Activated T-helper 17 cell treated with anti-CD3 and anti-CD28 coated beads, Interleukin-2, amount 50 U/mL, for 72 hours (primary cell): ENCODE measurements around the gene KRIT1. TPM values are rescaled to one million over a fixed set of nuclear protein-coding genes. Genes with fewer than 3 reads are reported as not detected.

ENCODE experiments used
- ATAC-seq: fragments of 150-1000 bp; cut with Tn5 transposase; replicated peaks from 2 replicates; pipeline ENCODE4 v1.10.0; 2021; ENCODE audit warnings: mild to moderate bottlenecking, moderate library complexity
- H3K27ac Mint-ChIP-seq: one replicate; pipeline ENCODE4 v1.8.0; 2022; ENCODE audit warnings: mixed read lengths
- H3K27me3 Mint-ChIP-seq: one replicate; pipeline ENCODE4 v1.8.0; 2022; ENCODE audit warnings: mixed read lengths
- H3K36me3 Mint-ChIP-seq: one replicate; pipeline ENCODE4 v1.8.0; 2022; ENCODE audit warnings: low read depth, mild to moderate bottlenecking, mixed read lengths
- H3K4me1 Mint-ChIP-seq: one replicate; pipeline ENCODE4 v1.8.0; 2022; ENCODE audit warnings: mixed read lengths
- H3K4me3 Mint-ChIP-seq: one replicate; pipeline ENCODE4 v1.8.0; 2022; ENCODE audit warnings: mild to moderate bottlenecking, mixed read lengths
- H3K9me3 Mint-ChIP-seq: one replicate; pipeline ENCODE4 v1.8.0; 2022; ENCODE audit warnings: mixed read lengths
- total RNA-seq, 2 donors: library from RNA; stranded (reverse); gene quantifications; one replicate each; pipeline ENCODE4 v1.2.3, GENCODE V29; 2022

The KRIT1 gene
- total RNA-seq, 2 donors from 2014 or later = 33.2 to 40.6 TPM

GRCh38 chr7:92155108-92155739 is 90.5 kb downstream of the KRIT1 start:
- Mint-ChIP-seq H3K27me3 (no peaks in the 10 kb centered on the region), H3K36me3 (no peaks in the 10 kb centered on the region), H3K4me1 (no peaks in the 10 kb centered on the region), H3K9me3 (no peaks in the 10 kb centered on the region), H3K27ac (no peak overlapping the region), H3K4me3 (no peak overlapping the region)
- ATAC-seq = no peak

GRCh38 chr7:92150450-92151017 is 95.2 kb downstream of the KRIT1 start:
- Mint-ChIP-seq H3K27ac (no peak overlapping the region), H3K4me3 (no peak overlapping the region), H3K9me3 (no peaks in the 10 kb centered on the region), H3K27me3 (no peaks in the 10 kb centered on the region), H3K4me1 (no peaks in the 10 kb centered on the region), H3K36me3 (no peaks in the 10 kb centered on the region)
- ATAC-seq = no peak

- Mint-ChIP-seq H3K27ac (no peak overlapping the region), H3K4me3 (no peak overlapping the region), H3K36me3 (no peaks in the 10 kb centered on the region), H3K27me3 (no peaks in the 10 kb centered on the region), H3K4me1 (no peaks in the 10 kb centered on the region), H3K9me3 (no peaks in the 10 kb centered on the region)
- no peak for ATAC-seq
Measured at GRCh38 chr7:92149736-92150239, 95.9 kb downstream of the KRIT1 start.

Other genes with a start within 250 kb of the KRIT1 start
- gene CYP51A1, start 111.4 kb downstream of the KRIT1 start, total RNA-seq = 10 to 100 TPM; 40.3 to 51.5 TPM
- under 1 TPM in 1 of 2 donors, not detected in 1; 0.19 TPM for gene LRRD1, start 66.8 kb downstream of the KRIT1 start, total RNA-seq
- gene ANKIB1, start 60 bp upstream of the KRIT1 start, total RNA-seq = 10 to 100 TPM; 38.6 to 39.9 TPM
- 10 to 100 TPM; 16.1 to 24.3 TPM for gene GATAD1, start 201.6 kb upstream of the KRIT1 start, total RNA-seq
- not detected for gene ERVW-1, start 232.0 kb upstream of the KRIT1 start, total RNA-seq